Stimulated activated CD8-positive, alpha-beta memory T cell treated with anti-CD3 and anti-CD28 coated beads, Interleukin-15, amount 100 ng/mL, for 4 hours (primary cell): ENCODE measurements around the gene LYZL4.

ENCODE experiments used
- DNase-seq, 2 donors: peaks; one replicate each; pipeline ENCODE4 v3.0.0-alpha.2; 2020; ENCODE audit warnings: low read depth in 2 of 2

Gene LYZL4

GRCh38 chr3:42425736-42426407, 15.5 kb upstream of the LYZL4 start:
- no peak for DNase-seq

- no peak for DNase-seq
These were observed 14.5 kb upstream of the LYZL4 start for GRCh38 chr3:42424911-42425310.

- DNase-seq, result no peak
These were observed 11.7 kb upstream of the LYZL4 start for GRCh38 chr3:42421818-42422796.

- DNase-seq, result no peak
These were observed 9.2 kb upstream of the LYZL4 start for GRCh38 chr3:42419563-42419962.

- no peak for DNase-seq
These were observed 2.2 kb upstream of the LYZL4 start for GRCh38 chr3:42412526-42413155.

GRCh38 chr3:42411429-42411828, 1.0 kb upstream of the LYZL4 start:
- no peak for DNase-seq

- no peak for DNase-seq
These were observed 2.3 kb downstream of the LYZL4 start for GRCh38 chr3:42408156-42408555.

GRCh38 chr3:42406727-42407450, 3.5 kb downstream of the LYZL4 start:
- no peak for DNase-seq

- no peak for DNase-seq
These were observed 4.6 kb downstream of the LYZL4 start for GRCh38 chr3:42405857-42406256.

GRCh38 chr3:42403737-42404136, 6.7 kb downstream of the LYZL4 start:
- no peak for DNase-seq

- no peak for DNase-seq
These were observed 7.9 kb downstream of the LYZL4 start for GRCh38 chr3:42402394-42403096.

GRCh38 chr3:42398080-42398479, 12.3 kb downstream of the LYZL4 start:
- no peak for DNase-seq

GRCh38 chr3:42397644-42398043, 12.8 kb downstream of the LYZL4 start:
- DNase-seq, result no peak

GRCh38 chr3:42394579-42395288, 15.7 kb downstream of the LYZL4 start:
- no peak for DNase-seq

- no peak for DNase-seq
These were observed 22.4 kb downstream of the LYZL4 start for GRCh38 chr3:42387802-42388651.

GRCh38 chr3:42381551-42382082, 28.8 kb downstream of the LYZL4 start:
- DNase-seq, result no peak

- DNase-seq, result no peak
These were observed 32.7 kb downstream of the LYZL4 start for GRCh38 chr3:42377681-42378080.

- DNase-seq, result peak in 1 of 2 donors; percentile 2
These were observed 34.0 kb downstream of the LYZL4 start for GRCh38 chr3:42376344-42376798.

- no peak for DNase-seq
These were observed 35.1 kb downstream of the LYZL4 start for GRCh38 chr3:42375121-42375800.
